H9 (cell line): Measurements from ENCODE around the gene GRIN3B. TPM values are rescaled to one million over a fixed set of nuclear protein-coding genes. Genes with fewer than 3 reads are reported as not detected.

Experiments used
- DNase-seq: peaks from one replicate; pipeline ENCODE4 v3.0.0-alpha.2; 2017
- H2AFZ ChIP-seq: one replicate; pipeline ENCODE4 v1.6.1; 2013; ENCODE audit warnings: mild to moderate bottlenecking, low read length, control low read depth, moderate library complexity
- H2AK5ac ChIP-seq: 2 replicates; pipeline ENCODE4 v1.6.1; 2013; ENCODE audit warnings: low read length, control low read depth, mixed read lengths; ENCODE audit not compliant: insufficient read length
- H2BK120ac ChIP-seq: one replicate; pipeline ENCODE4 v1.6.1; 2013; ENCODE audit warnings: low read depth, mild to moderate bottlenecking, low read length, control low read depth, inconsistent platforms; ENCODE audit not compliant: poor library complexity, severe bottlenecking
- H2BK12ac ChIP-seq: 2 replicates; pipeline ENCODE4 v1.6.1; 2013; ENCODE audit warnings: low read length, control low read depth, mixed read lengths, low read depth; ENCODE audit not compliant: insufficient read length
- H2BK15ac ChIP-seq: 2 replicates; pipeline ENCODE4 v1.6.1; 2013; ENCODE audit warnings: low read depth, low read length, control low read depth
- H2BK20ac ChIP-seq: one replicate; pipeline ENCODE4 v1.6.1; 2013; ENCODE audit warnings: low read depth, mild to moderate bottlenecking, low read length, control low read depth, inconsistent platforms; ENCODE audit not compliant: poor library complexity, severe bottlenecking
- H2BK5ac ChIP-seq: 2 replicates; pipeline ENCODE4 v1.6.1; 2013; ENCODE audit warnings: low read length, control low read depth, mixed read lengths; ENCODE audit not compliant: insufficient read length
- H3K14ac ChIP-seq: 2 replicates; pipeline ENCODE4 v1.6.1; 2013; ENCODE audit warnings: low read length, control low read depth; ENCODE audit not compliant: insufficient read depth
- H3K18ac ChIP-seq: 2 replicates; pipeline ENCODE4 v1.6.1; 2013; ENCODE audit warnings: low read depth, mild to moderate bottlenecking, mixed read lengths, low read length, control low read depth; ENCODE audit not compliant: insufficient read length
- H3K23ac ChIP-seq: 2 replicates; pipeline ENCODE4 v1.6.1; 2013; ENCODE audit warnings: low read length, control low read depth, mixed read lengths, low read depth; ENCODE audit not compliant: insufficient read length
- H3K23me2 ChIP-seq: 2 replicates; pipeline ENCODE4 v1.6.1; 2013; ENCODE audit warnings: low read depth, mild to moderate bottlenecking, mixed read lengths, low read length, control low read depth; ENCODE audit not compliant: insufficient read length, poor library complexity, severe bottlenecking
- H3K27ac ChIP-seq: 2 replicates; pipeline ENCODE4 v1.5.1; 2013; ENCODE audit warnings: low read length, control low read depth, mixed read lengths, low read depth; ENCODE audit not compliant: insufficient read length
- H3K27me3 ChIP-seq: 2 replicates; pipeline ENCODE4 v1.6.1; 2013; ENCODE audit warnings: low read length, control low read depth, inconsistent platforms; ENCODE audit not compliant: insufficient read depth
- H3K4ac ChIP-seq: 2 replicates; pipeline ENCODE4 v1.6.1; 2013; ENCODE audit warnings: low read depth, mild to moderate bottlenecking, control low read depth, inconsistent platforms, low read length, moderate library complexity
- H3K4me1 ChIP-seq: 2 replicates; pipeline ENCODE4 v1.6.1; 2013; ENCODE audit warnings: low read length, control low read depth, inconsistent platforms; ENCODE audit not compliant: insufficient read depth
- H3K4me2 ChIP-seq: 2 replicates; pipeline ENCODE4 v1.6.1; 2013; ENCODE audit warnings: low read length, control low read depth, mixed read lengths; ENCODE audit not compliant: insufficient read length, insufficient read depth
- H3K56ac ChIP-seq: 2 replicates; pipeline ENCODE4 v1.6.1; 2013; ENCODE audit warnings: low read depth, mild to moderate bottlenecking, mixed read lengths, low read length, control low read depth; ENCODE audit not compliant: insufficient read length
- H3K79me1 ChIP-seq: 2 replicates; pipeline ENCODE4 v1.6.1; 2013; ENCODE audit warnings: low read depth, mild to moderate bottlenecking, moderate library complexity, low read length, control low read depth, inconsistent platforms; ENCODE audit not compliant: insufficient read depth, poor library complexity, severe bottlenecking
- H3K79me2 ChIP-seq: 2 replicates; pipeline ENCODE4 v1.6.1; 2013; ENCODE audit warnings: low read length, control low read depth, inconsistent platforms; ENCODE audit not compliant: insufficient read depth
- H3K9ac ChIP-seq: 2 replicates; pipeline ENCODE4 v1.6.1; 2013; ENCODE audit warnings: low read length, control low read depth, mixed read lengths; ENCODE audit not compliant: insufficient read length; ENCODE audit errors: extremely low read depth
- H3K9me3 ChIP-seq: one replicate; pipeline ENCODE4 v1.6.1; 2013; ENCODE audit warnings: low read depth, low read length, inconsistent platforms; ENCODE audit not compliant: control insufficient read depth
- H3T11ph ChIP-seq: one replicate; pipeline ENCODE4 v1.6.1; 2013; ENCODE audit warnings: mild to moderate bottlenecking, low read length, control low read depth, inconsistent platforms
- H4K20me1 ChIP-seq: one replicate; pipeline ENCODE4 v1.6.1; 2013; ENCODE audit not compliant: control insufficient read depth, insufficient read length, insufficient read depth
- H4K5ac ChIP-seq: 2 replicates; pipeline ENCODE4 v1.6.1; 2013; ENCODE audit warnings: low read depth, mild to moderate bottlenecking, mixed read lengths, low read length, control low read depth; ENCODE audit not compliant: insufficient read length
- H4K8ac ChIP-seq: replicated peaks from 2 replicates; pipeline ENCODE4 v1.6.1; 2013; ENCODE audit warnings: low read length, control low read depth, mixed read lengths, low read depth; ENCODE audit not compliant: insufficient read length
- H4K91ac ChIP-seq: 2 replicates; pipeline ENCODE4 v1.6.1; 2013; ENCODE audit warnings: low read depth, mild to moderate bottlenecking, moderate library complexity, mixed read lengths, low read length, control low read depth; ENCODE audit not compliant: insufficient read length
- H3K27ac Mint-ChIP-seq, 3 experiments: 2 replicates in 2 of 3; 3 replicates in 1 of 3; pipeline ENCODE4 v1.8.0; 2020 to 2021; ENCODE audit warnings: mixed read lengths in 3 of 3, mild to moderate bottlenecking in 1 of 3, moderate library complexity in 1 of 3
- H3K27me3 Mint-ChIP-seq: 2 replicates; pipeline ENCODE4 v1.8.0; 2021; ENCODE audit warnings: low read depth, mild to moderate bottlenecking, moderate library complexity, mixed read lengths
- H3K36me3 Mint-ChIP-seq, 3 experiments: 2 replicates in 2 of 3; 3 replicates in 1 of 3; pipeline ENCODE4 v1.8.0; 2020 to 2021; ENCODE audit warnings: low read depth in 3 of 3, mixed read lengths in 3 of 3; ENCODE audit not compliant: insufficient read depth in 1 of 3
- H3K4me1 Mint-ChIP-seq, 2 experiments: 2 replicates each; pipeline ENCODE4 v1.8.0; 2020; ENCODE audit warnings: mixed read lengths in 2 of 2
- H3K4me3 Mint-ChIP-seq, 2 experiments: 2 replicates in 1 of 2; 3 replicates in 1 of 2; pipeline ENCODE4 v1.8.0; 2020 to 2021; ENCODE audit warnings: mild to moderate bottlenecking in 2 of 2, mixed read lengths in 2 of 2, moderate library complexity in 1 of 2
- H3K9me3 Mint-ChIP-seq, 2 experiments: 2 replicates in 1 of 2; 3 replicates in 1 of 2; pipeline ENCODE4 v1.8.0; 2020; ENCODE audit warnings: mild to moderate bottlenecking in 2 of 2, mixed read lengths in 2 of 2, moderate library complexity in 1 of 2
- WGBS: extraction: QIAGEN DNeasy Blood & Tissue Kit; methylation state at CpG from one replicate; pipeline ENCODE4 v1.1.7; 2013; ENCODE audit warnings: missing lambda C conversion rate, low lambda C conversion rate, mixed read lengths; ENCODE audit not compliant: insufficient read length; ENCODE audit errors: extremely low coverage; 5-methylcytosine and 5-hydroxymethylcytosine counted together
- total RNA-seq: library from RNA; stranded (reverse); gene quantifications from 2 replicates; pipeline ENCODE4 v1.2.1, GENCODE V29; 2021
- TF ChIP-seq, protein P1 (sequence below): fragments of 200-600 bp; sonication (generic); conservative IDR thresholded peaks from 3 replicates; pipeline ENCODE4 v1.8.0; 2021; ENCODE audit warnings: antibody characterized with exemption, mild to moderate bottlenecking

Gene GRIN3B
- total RNA-seq, 1 experiment from 2014 or later, result 1.0 TPM

DNA sequence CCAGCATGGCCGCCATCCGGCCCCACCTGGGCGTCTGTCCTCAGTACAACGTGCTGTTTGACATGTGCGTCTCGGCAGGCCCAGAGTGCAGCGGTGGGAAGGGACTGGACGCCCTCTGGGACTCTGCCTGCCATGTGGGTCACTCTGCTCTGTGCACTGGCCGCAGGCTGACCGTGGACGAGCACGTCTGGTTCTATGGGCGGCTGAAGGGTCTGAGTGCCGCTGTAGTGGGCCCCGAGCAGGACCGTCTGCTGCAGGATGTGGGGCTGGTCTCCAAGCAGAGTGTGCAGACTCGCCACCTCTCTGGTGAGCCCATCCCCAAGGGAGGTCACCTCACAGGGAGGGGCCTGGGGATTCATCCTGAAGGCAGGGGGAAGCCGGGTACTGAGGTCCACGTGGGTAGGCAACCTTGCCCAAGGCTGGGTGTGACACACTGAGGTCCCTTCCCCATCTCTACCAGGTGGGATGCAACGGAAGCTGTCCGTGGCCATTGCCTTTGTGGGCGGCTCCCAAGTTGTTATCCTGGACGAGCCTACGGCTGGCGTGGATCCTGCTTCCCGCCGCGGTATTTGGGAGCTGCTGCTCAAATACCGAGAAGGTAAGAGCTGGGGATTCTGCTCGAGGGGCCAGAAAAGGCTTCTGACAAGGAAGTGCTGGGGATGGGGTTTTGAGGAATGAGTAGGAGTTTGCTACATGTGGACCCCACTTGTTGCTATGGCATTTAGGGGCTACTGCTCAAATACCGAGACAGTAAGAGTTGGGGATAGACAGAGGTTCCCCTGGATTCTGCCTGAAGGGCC, 51.0 kb downstream of the GRIN3B start:
- no peak overlapping the region for H3K27ac ChIP-seq
- H2BK5ac ChIP-seq, result no peak overlapping the region
- no peak overlapping the region for H3K4ac ChIP-seq

More for the DNA sequence above, 51.0 kb downstream of the GRIN3B start:
- H3K27ac Mint-ChIP-seq, result peak overlapping the region in 1 of 3 experiments; percentile 86; a peak in 2 of 7 replicates
- H4K8ac ChIP-seq, result no peak overlapping the region
- H2BK120ac ChIP-seq, result no peak overlapping the region
- no peak overlapping the region; the same call in 1 of the 2 replicates for H3K14ac ChIP-seq
- no peak overlapping the region for H3K4me3 Mint-ChIP-seq
- no peak overlapping the region for H4K5ac ChIP-seq
- H3T11ph ChIP-seq, result no peak overlapping the region
- no peak overlapping the region for H3K23ac ChIP-seq
- no peaks in the 10 kb centered on the region for H3K27me3 ChIP-seq
- H3K4me2 ChIP-seq, result no peak overlapping the region
- H2BK15ac ChIP-seq, result no peak overlapping the region
- H2AK5ac ChIP-seq, result no peak overlapping the region
- no peaks in the 10 kb centered on the region for H3K9me3 ChIP-seq
- H3K9me3 Mint-ChIP-seq, result no peaks in the 10 kb centered on the region
- no peak overlapping the region for H2BK20ac ChIP-seq
- no peaks in the 10 kb centered on the region; the same call in 1 of the 2 replicates for H3K27me3 Mint-ChIP-seq
- no peaks in the 10 kb centered on the region for H3K4me1 ChIP-seq
- H2AFZ ChIP-seq, result no peak overlapping the region
- peaks cover 2 to 15% of the 10 kb centered on the region in 2 experiments; a peak in 3 of 4 replicates for H3K4me1 Mint-ChIP-seq
- no peak overlapping the region for H2BK12ac ChIP-seq
- H3K36me3 Mint-ChIP-seq, result peaks cover 2 to 5% (median 3%) of the 10 kb centered on the region in 3 experiments; a peak in 4 of 7 replicates
- no peak for DNase-seq
- no peak overlapping the region for H3K9ac ChIP-seq
- TF ChIP-seq, protein P1, sequence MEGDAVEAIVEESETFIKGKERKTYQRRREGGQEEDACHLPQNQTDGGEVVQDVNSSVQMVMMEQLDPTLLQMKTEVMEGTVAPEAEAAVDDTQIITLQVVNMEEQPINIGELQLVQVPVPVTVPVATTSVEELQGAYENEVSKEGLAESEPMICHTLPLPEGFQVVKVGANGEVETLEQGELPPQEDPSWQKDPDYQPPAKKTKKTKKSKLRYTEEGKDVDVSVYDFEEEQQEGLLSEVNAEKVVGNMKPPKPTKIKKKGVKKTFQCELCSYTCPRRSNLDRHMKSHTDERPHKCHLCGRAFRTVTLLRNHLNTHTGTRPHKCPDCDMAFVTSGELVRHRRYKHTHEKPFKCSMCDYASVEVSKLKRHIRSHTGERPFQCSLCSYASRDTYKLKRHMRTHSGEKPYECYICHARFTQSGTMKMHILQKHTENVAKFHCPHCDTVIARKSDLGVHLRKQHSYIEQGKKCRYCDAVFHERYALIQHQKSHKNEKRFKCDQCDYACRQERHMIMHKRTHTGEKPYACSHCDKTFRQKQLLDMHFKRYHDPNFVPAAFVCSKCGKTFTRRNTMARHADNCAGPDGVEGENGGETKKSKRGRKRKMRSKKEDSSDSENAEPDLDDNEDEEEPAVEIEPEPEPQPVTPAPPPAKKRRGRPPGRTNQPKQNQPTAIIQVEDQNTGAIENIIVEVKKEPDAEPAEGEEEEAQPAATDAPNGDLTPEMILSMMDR, result no peak
- WGBS, result no CpG with 5 or more reads among the region's 31 CpGs
- H3K79me1 ChIP-seq, result no peaks in the 10 kb centered on the region
- no peaks in the 10 kb centered on the region for H3K79me2 ChIP-seq
- H3K56ac ChIP-seq, result no peak overlapping the region
- no peak overlapping the region for H3K18ac ChIP-seq
- no peaks in the 10 kb centered on the region for H3K23me2 ChIP-seq
- H4K91ac ChIP-seq, result no peak overlapping the region
- no peaks in the 10 kb centered on the region for H4K20me1 ChIP-seq
